GM19468 (cell line): ENCODE data around the gene CFAP77.

Experiments used
- ATAC-seq: cut with Tn5 transposase; IDR thresholded peaks from one replicate; pipeline ENCODE4 v1.9.1; 2021; ENCODE audit warnings: mild to moderate bottlenecking, moderate library complexity, moderate number of reproducible peaks; ENCODE audit not compliant: unreplicated experiment; ENCODE audit errors: extremely low read depth

CFAP77 gene

DNA sequence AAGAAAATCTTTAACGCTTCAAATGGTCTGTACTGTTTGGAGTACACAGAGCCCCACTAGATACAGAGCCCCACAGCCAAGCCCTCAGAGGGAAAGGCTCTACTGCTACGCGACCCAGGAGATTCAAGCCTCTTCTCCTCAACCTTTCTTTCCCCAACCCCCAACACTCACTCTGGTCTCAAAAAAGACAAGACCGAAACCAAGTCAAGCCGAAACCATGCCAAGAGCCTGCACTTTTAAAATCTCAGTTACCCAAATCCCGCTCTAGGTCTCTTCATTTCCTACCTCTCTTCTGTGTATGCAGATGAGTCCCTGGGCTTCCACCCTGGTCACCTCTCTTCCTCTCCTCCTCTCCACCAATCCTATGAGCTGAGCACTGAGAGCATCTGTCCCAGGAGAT lies 204.3 kb downstream of the CFAP77 start:
- no peak for ATAC-seq

DNA sequence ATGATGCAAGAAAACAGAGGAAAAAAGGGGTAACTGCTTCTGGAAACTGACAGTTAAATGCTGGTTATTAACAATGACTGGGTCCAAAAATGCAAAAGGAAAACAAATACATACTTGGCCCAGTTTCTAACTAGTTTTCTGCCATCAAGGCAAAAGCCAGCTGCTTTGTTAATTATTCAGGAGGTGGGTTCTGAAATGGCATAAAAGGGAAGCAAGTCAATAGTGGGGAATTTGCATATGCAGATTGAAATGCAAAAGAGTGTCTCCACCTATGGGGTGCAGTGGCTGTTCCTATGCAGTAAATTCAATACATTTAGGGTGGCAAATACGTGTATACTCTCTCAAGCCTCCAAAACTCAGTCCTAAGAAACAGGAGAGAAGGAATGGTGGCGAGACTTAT lies 205.8 kb downstream of the CFAP77 start:
- ATAC-seq = no peak

GRCh38 chr9:132616725-132617124 lies 206.7 kb downstream of the CFAP77 start:
- ATAC-seq = no peak

GRCh38 chr9:132622159-132622558 lies 212.1 kb downstream of the CFAP77 start:
- ATAC-seq = no peak
